Prostate gland (tissue), 2 donors: ENCODE data around the gene DNM2. TPM values are rescaled to one million over a fixed set of nuclear protein-coding genes. Genes with fewer than 3 reads are reported as not detected.

Experiments
- DNase-seq: peaks from one replicate; pipeline ENCODE4 v3.0.0-alpha.2; 2019; ENCODE audit warnings: low spot score
- H3K27ac ChIP-seq, 2 donors: fragments of 200-600 bp; sonication (generic); 2 replicates each; pipeline ENCODE4 v1.5.1; 2017 to 2019
- H3K27me3 ChIP-seq: fragments of 200-600 bp; sonication (generic); replicated peaks from 2 replicates; pipeline ENCODE4 v1.5.1; 2019; ENCODE audit not compliant: insufficient read depth
- H3K36me3 ChIP-seq, 2 donors: fragments of 200-600 bp; sonication (generic); 1 replicate in 1 of 2; 2 replicates in 1 of 2; pipeline versions ENCODE4 v1.5.1 to v1.8.1; 2017 to 2019
- H3K4me1 ChIP-seq: fragments of 200-600 bp; sonication (generic); replicated peaks from 2 replicates; pipeline ENCODE4 v1.5.1; 2019
- H3K4me3 ChIP-seq, 2 donors: fragments of 200-600 bp; sonication (generic); 2 replicates each; pipeline ENCODE4 v1.5.1; 2017 to 2019
- H3K9me3 ChIP-seq: fragments of 200-600 bp; sonication (generic); 2 replicates; pipeline ENCODE4 v1.5.1; 2017
- CTCF ChIP-seq, 4 experiments: fragments of 200-600 bp in 2 of 4; fragments of 450-650 bp in 2 of 4; sonication (generic) in 2 of 4; IDR thresholded peaks; 1 replicate in 3 of 4; 2 replicates in 1 of 4; pipeline ENCODE4 v1.5.1; 2016 to 2019; ENCODE audit warnings: antibody characterized with exemption in 4 of 4, mild to moderate bottlenecking in 2 of 4, moderate library complexity in 2 of 4
- POLR2A ChIP-seq: fragments of 450-650 bp; IDR thresholded peaks from one replicate; pipeline ENCODE4 v1.6.1; 2016; ENCODE audit warnings: antibody characterized with exemption, mild to moderate bottlenecking
- POLR2AphosphoS5 ChIP-seq: sonication (generic); formaldehyde crosslinking; IDR thresholded peaks from one replicate; pipeline ENCODE4 v1.6.1; 2017; ENCODE audit warnings: antibody characterized with exemption
- WGBS: methylation state at CpG from one replicate; pipeline ENCODE4 v1.1.5; 2018; 5-methylcytosine and 5-hydroxymethylcytosine counted together
- intact Hi-C: fragments of 100-400 bp; cut with DNase I; formaldehyde crosslinking; loops from one replicate; pipeline ENCODE4 v1.14.2; 2022
- total RNA-seq, 2 donors: library from RNA; depleted of rRNA; stranded (reverse); fragments of >200 nt; gene quantifications; one replicate each; pipeline ENCODE4 v1.1.0, GENCODE V29; 2016

DNM2 gene
- total RNA-seq, 2 donors from 2014 or later: 137 to 279 TPM

- no peak for DNase-seq
- no peaks in the 10 kb centered on the region for H3K9me3 ChIP-seq
- peaks cover 0 to 7% of the 10 kb centered on the region in 2 donors for H3K36me3 ChIP-seq
- WGBS: 77% methylated on average over 23 of the region's 33 CpGs
- H3K4me3 ChIP-seq: no peak overlapping the region
- no peak overlapping the region for H3K27ac ChIP-seq
- no peaks in the 10 kb centered on the region for H3K4me1 ChIP-seq
- intact Hi-C loops: no loop called here
- no peak for TF ChIP-seq POLR2AphosphoS5
- TF ChIP-seq POLR2A: no peak
- no peak for TF ChIP-seq CTCF (IDR thresholded peaks at IDR 0.05)
- no peaks in the 10 kb centered on the region for H3K27me3 ChIP-seq
Observed at GRCh38 chr19:10830931-10831779, 113.3 kb downstream of the DNM2 start.

GRCh38 chr19:10831987-10832938 is 114.4 kb downstream of the DNM2 start:
- intact Hi-C loops: no loop called here
- DNase-seq: no peak
- peaks cover 0 to 7% of the 10 kb centered on the region in 2 donors for H3K36me3 ChIP-seq
- H3K27me3 ChIP-seq: no peaks in the 10 kb centered on the region
- H3K4me1 ChIP-seq: no peaks in the 10 kb centered on the region
- TF ChIP-seq POLR2A (no peak), POLR2AphosphoS5 (no peak), CTCF (IDR thresholded peaks at IDR 0.05) (no peak)
- 72% methylated on average over 28 of the region's 28 CpGs for WGBS
- H3K9me3 ChIP-seq: no peaks in the 10 kb centered on the region
- no peak overlapping the region for H3K27ac ChIP-seq
- H3K4me3 ChIP-seq: no peak overlapping the region

GRCh38 chr19:10832939-10833296 is 115.0 kb downstream of the DNM2 start:
- WGBS: 75% methylated on average over 20 of the region's 20 CpGs
- intact Hi-C loops: no loop called here
- peaks cover 0 to 7% of the 10 kb centered on the region in 2 donors for H3K36me3 ChIP-seq
- H3K4me1 ChIP-seq: no peaks in the 10 kb centered on the region
- H3K27ac ChIP-seq: no peak overlapping the region
- no peak for TF ChIP-seq POLR2A
- TF ChIP-seq POLR2AphosphoS5: no peak
- H3K4me3 ChIP-seq: no peak overlapping the region
- DNase-seq: no peak
- H3K27me3 ChIP-seq: no peaks in the 10 kb centered on the region
- H3K9me3 ChIP-seq: no peaks in the 10 kb centered on the region

GRCh38 chr19:10835089-10835753 is 117.3 kb downstream of the DNM2 start:
- intact Hi-C loops: no loop called here
- Histone ChIP-seq H3K4me3 (peak overlapping the region; percentile 35 to 74), H3K27me3 (no peaks in the 10 kb centered on the region), H3K4me1 (no peaks in the 10 kb centered on the region), H3K36me3 (peaks cover 0 to under 1% of the 10 kb centered on the region in 2 donors), H3K9me3 (no peaks in the 10 kb centered on the region), H3K27ac (peak overlapping the region; percentile 98)
- TF ChIP-seq POLR2A (no peak), POLR2AphosphoS5 (peak; percentile 65), CTCF (IDR thresholded peaks at IDR 0.05) (no peak)
- WGBS: 47% methylated on average over 32 of the region's 32 CpGs
- peak; percentile 100 for DNase-seq
